Activated T-helper 1 cell treated with anti-CD3 and anti-CD28 coated beads, Interleukin-12 subunit alpha, Interleukin-12 subunit beta, Interleukin-2, Interleukin-4 antibody, amounts not matched to agents 30 ng/mL and 10 ng/mL and 1 ng/mL, durations not matched to agents 14 hours and 24 hours and 36 hours (primary cell): ENCODE data around the gene RRAGD. TPM values are rescaled to one million over a fixed set of nuclear protein-coding genes. Genes with fewer than 3 reads are reported as not detected.
"Not testable (repeated sequence)": the region's sequence is repeated elsewhere in the genome, so short reads cannot be mapped to it uniquely, and the experiment has no call there.

Experiments
- DNase-seq: peaks from one replicate; pipeline ENCODE4 v3.0.0; 2021; ENCODE audit warnings: low spot score
- H3K27ac Mint-ChIP-seq: one replicate; pipeline ENCODE4 v1.8.0; 2021; ENCODE audit warnings: mild to moderate bottlenecking, mixed read lengths
- H3K27me3 Mint-ChIP-seq: one replicate; pipeline ENCODE4 v1.8.0; 2022; ENCODE audit warnings: mild to moderate bottlenecking, moderate library complexity, mixed read lengths; ENCODE audit not compliant: insufficient read depth
- H3K36me3 Mint-ChIP-seq: one replicate; pipeline ENCODE4 v1.8.0; 2021; ENCODE audit warnings: low read depth, mixed read lengths
- H3K4me1 Mint-ChIP-seq: one replicate; pipeline ENCODE4 v1.8.0; 2021; ENCODE audit warnings: low read depth, mixed read lengths
- H3K4me3 Mint-ChIP-seq: one replicate; pipeline ENCODE4 v1.8.0; 2021; ENCODE audit warnings: mild to moderate bottlenecking, moderate library complexity, mixed read lengths
- H3K9me3 Mint-ChIP-seq: one replicate; pipeline ENCODE4 v1.8.0; 2021; ENCODE audit warnings: mixed read lengths
- intact Hi-C: fragments of 100-400 bp; cut with micrococcal nuclease; formaldehyde crosslinking; loops from one replicate; pipeline ENCODE4 v1.15.1; 2024
- total RNA-seq: library from RNA; stranded (reverse); gene quantifications from 2 replicates; pipeline ENCODE4 v1.2.3, GENCODE V29; 2022

Gene RRAGD
- total RNA-seq, 1 donor from 2014 or later, result 7.8 TPM

GRCh38 chr6:89409461-89410035 is 2.5 kb downstream of the RRAGD start:
- DNase-seq, result no peak
- Mint-ChIP-seq H3K27me3 (peaks cover 31% of the 10 kb centered on the region), H3K4me1 (peaks cover 33% of the 10 kb centered on the region), H3K4me3 (no peak overlapping the region), H3K27ac (no peak overlapping the region), H3K36me3 (peaks cover 3% of the 10 kb centered on the region), H3K9me3 (no peaks in the 10 kb centered on the region)
- intact Hi-C loops, result loop anchor here (2.0 kb wide), 2 partner anchors 59 to 427 kb away; no protein-coding TSS in a partner anchor

- no peak overlapping the region for H3K27ac Mint-ChIP-seq
Measured at GRCh38 chr6:89406141-89406540, 5.9 kb downstream of the RRAGD start.

DNA sequence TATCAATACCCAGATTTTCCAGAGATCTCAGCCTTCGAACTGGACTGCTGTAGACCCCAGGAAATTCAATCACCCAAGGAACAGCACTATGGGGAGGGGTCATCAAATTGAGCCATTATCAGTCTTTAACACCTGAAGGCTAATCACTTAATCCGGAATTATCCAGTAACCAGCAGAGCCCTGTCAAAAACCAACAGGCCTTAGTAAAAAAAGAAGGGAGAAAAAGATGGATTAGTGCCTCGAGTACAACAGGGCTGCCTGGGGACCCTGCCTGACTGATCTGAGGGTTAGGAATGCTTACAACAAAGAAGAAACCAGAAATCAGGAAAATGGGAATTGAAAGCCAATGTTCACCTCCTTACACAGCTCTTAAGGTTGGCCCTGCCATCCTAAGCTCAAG is 7.6 kb downstream of the RRAGD start:
- Mint-ChIP-seq H3K27ac (no peak overlapping the region), H3K9me3 (no peaks in the 10 kb centered on the region), H3K4me1 (peaks cover 9% of the 10 kb centered on the region), H3K36me3 (no peaks in the 10 kb centered on the region), H3K4me3 (no peak overlapping the region), H3K27me3 (peaks cover 3% of the 10 kb centered on the region)
- no peak for DNase-seq
- intact Hi-C loops, result no loop called here

More at GRCh38 chr6:89406141-89406540, 5.9 kb downstream of the RRAGD start:
- DNase-seq, result no peak
- peaks cover 15% of the 10 kb centered on the region for H3K27me3 Mint-ChIP-seq
- no peaks in the 10 kb centered on the region for H3K36me3 Mint-ChIP-seq
- no peaks in the 10 kb centered on the region for H3K9me3 Mint-ChIP-seq
- peaks cover 18% of the 10 kb centered on the region for H3K4me1 Mint-ChIP-seq
- H3K4me3 Mint-ChIP-seq, result no peak overlapping the region
- intact Hi-C loops, result no loop called here

- Mint-ChIP-seq H3K4me1 (peaks cover 9% of the 10 kb centered on the region), H3K4me3 (no peak overlapping the region), H3K36me3 (no peaks in the 10 kb centered on the region), H3K9me3 (no peaks in the 10 kb centered on the region), H3K27me3 (no peaks in the 10 kb centered on the region), H3K27ac (no peak overlapping the region)
- intact Hi-C loops, result no loop called here
- no peak for DNase-seq
Measured at GRCh38 chr6:89402776-89403175, 9.3 kb downstream of the RRAGD start.

- no peak for DNase-seq
- H3K4me1 Mint-ChIP-seq, result peaks cover under 1% of the 10 kb centered on the region
Measured at GRCh38 chr6:89400912-89401399, 11.1 kb downstream of the RRAGD start.

DNA sequence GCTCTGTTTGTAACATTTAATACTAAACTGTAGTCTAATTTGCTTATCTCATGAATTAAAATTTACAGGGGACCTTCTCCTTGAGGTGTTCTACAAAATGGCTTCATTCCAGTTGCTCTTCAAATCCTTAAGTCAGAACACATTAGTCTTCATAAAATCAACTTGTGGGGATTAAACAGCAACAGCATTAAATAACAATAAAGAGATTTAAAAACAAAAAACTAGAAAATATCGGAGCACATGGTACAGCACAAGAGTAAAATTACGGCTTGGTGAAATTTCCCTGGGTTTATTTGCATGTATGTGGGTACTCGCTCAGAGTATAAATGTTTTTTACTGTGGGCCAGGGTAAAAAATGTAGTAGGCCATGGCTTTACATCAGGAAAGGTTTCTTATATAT is 12.0 kb downstream of the RRAGD start:
- Mint-ChIP-seq H3K4me1 (no peaks in the 10 kb centered on the region), H3K4me3 (no peak overlapping the region), H3K36me3 (no peaks in the 10 kb centered on the region), H3K27me3 (no peaks in the 10 kb centered on the region), H3K9me3 (no peaks in the 10 kb centered on the region), H3K27ac (no peak overlapping the region)
- DNase-seq, result no peak
- intact Hi-C loops, result no loop called here

More at GRCh38 chr6:89400912-89401399, 11.1 kb downstream of the RRAGD start:
- Mint-ChIP-seq H3K4me3 (no peak overlapping the region), H3K27ac (no peak overlapping the region), H3K9me3 (no peaks in the 10 kb centered on the region), H3K36me3 (no peaks in the 10 kb centered on the region), H3K27me3 (no peaks in the 10 kb centered on the region)
- intact Hi-C loops, result no loop called here

- intact Hi-C loops, result no loop called here
- Mint-ChIP-seq H3K9me3 (peaks cover 1% of the 10 kb centered on the region), H3K4me3 (no peak overlapping the region), H3K27ac (no peak overlapping the region), H3K4me1 (no peaks in the 10 kb centered on the region), H3K36me3 (no peaks in the 10 kb centered on the region), H3K27me3 (peaks cover 2% of the 10 kb centered on the region)
- DNase-seq, result no peak
Measured at GRCh38 chr6:89398762-89399525, 13.1 kb downstream of the RRAGD start.

DNA sequence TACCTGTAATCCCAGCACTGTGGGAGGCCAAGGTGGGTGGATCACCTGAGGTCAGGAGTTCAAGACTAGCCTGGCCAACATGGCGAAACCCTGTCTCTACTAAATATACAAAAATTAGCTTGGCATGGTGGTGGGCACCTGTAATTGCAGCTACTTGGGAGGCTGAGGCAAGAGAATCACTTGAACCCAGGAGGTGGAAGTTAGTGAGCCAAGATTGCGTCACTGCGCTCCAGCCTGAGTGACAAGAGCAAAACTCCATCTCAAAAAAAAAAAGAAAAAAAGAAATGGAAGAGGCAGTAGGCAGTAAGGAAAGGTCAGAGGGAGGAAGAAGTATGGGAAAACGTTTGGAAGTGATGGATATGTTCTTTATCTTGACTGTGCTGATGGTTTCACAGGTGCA is 14.2 kb downstream of the RRAGD start:
- H3K27me3 Mint-ChIP-seq, intact Hi-C loops, H3K4me1 Mint-ChIP-seq, H3K27ac Mint-ChIP-seq, DNase-seq, H3K36me3 Mint-ChIP-seq, H3K4me3 Mint-ChIP-seq: not testable (repeated sequence)
- H3K9me3 Mint-ChIP-seq, result peaks cover 11% of the 10 kb centered on the region

DNA sequence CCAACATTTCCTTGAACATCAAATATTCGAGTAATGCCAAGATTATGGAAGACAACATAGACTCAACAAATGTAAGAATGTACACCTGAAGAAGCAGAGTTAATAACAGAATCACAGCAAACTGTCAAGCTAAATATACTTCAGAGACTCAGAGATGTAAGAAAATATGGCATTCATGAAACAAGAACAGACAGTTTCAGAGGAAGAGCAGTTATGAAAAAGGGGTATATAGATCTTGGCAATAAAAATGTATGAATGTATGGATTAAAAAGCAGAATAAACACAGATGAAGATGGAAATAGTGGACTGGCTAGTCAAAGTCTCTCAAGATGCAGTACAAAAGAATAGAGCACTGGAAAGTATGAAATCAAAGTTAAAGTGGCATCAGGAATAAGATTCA is 18.4 kb downstream of the RRAGD start:
- no peak for DNase-seq
- intact Hi-C loops, result no loop called here
- Mint-ChIP-seq H3K36me3 (peaks cover 3% of the 10 kb centered on the region), H3K9me3 (peaks cover 11% of the 10 kb centered on the region), H3K27me3 (peaks cover 2% of the 10 kb centered on the region), H3K27ac (no peak overlapping the region), H3K4me3 (no peak overlapping the region), H3K4me1 (peaks cover 5% of the 10 kb centered on the region)

- DNase-seq, result no peak
- H3K27ac Mint-ChIP-seq, result no peak overlapping the region
- intact Hi-C loops, result no loop called here
- peaks cover 11% of the 10 kb centered on the region for H3K9me3 Mint-ChIP-seq
- H3K4me1 Mint-ChIP-seq, result peaks cover 5% of the 10 kb centered on the region
- H3K4me3 Mint-ChIP-seq, result no peak overlapping the region
- peaks cover 3% of the 10 kb centered on the region for H3K36me3 Mint-ChIP-seq
- peaks cover 2% of the 10 kb centered on the region for H3K27me3 Mint-ChIP-seq
Measured at GRCh38 chr6:89392823-89393222, 19.2 kb downstream of the RRAGD start.

DNA sequence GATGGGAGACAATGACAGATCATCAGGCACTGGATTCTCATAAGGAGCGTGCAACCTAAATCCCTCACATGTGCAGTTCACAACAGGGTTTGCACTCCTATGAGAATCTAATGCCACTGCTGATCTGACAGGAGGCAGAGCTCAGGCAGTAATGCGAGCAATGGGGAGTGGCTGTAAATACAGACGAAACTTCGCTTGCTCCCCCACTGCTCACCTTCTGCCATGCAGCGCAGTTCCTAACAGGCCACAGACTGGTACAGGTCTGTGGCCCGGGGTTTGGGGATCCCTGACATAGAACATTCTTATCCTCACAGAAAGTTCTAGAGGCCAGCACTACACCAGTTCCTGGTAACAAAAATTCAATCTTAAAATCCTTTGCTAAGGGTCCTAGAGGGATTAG is 23.2 kb downstream of the RRAGD start:
- peaks cover 7% of the 10 kb centered on the region for H3K36me3 Mint-ChIP-seq
- DNase-seq, result no peak
- peaks cover 14% of the 10 kb centered on the region for H3K4me1 Mint-ChIP-seq
- no peaks in the 10 kb centered on the region for H3K27me3 Mint-ChIP-seq
- H3K4me3 Mint-ChIP-seq, result no peak overlapping the region
- H3K9me3 Mint-ChIP-seq, result peaks cover 9% of the 10 kb centered on the region
- intact Hi-C loops, result no loop called here
- H3K27ac Mint-ChIP-seq, result no peak overlapping the region

DNA sequence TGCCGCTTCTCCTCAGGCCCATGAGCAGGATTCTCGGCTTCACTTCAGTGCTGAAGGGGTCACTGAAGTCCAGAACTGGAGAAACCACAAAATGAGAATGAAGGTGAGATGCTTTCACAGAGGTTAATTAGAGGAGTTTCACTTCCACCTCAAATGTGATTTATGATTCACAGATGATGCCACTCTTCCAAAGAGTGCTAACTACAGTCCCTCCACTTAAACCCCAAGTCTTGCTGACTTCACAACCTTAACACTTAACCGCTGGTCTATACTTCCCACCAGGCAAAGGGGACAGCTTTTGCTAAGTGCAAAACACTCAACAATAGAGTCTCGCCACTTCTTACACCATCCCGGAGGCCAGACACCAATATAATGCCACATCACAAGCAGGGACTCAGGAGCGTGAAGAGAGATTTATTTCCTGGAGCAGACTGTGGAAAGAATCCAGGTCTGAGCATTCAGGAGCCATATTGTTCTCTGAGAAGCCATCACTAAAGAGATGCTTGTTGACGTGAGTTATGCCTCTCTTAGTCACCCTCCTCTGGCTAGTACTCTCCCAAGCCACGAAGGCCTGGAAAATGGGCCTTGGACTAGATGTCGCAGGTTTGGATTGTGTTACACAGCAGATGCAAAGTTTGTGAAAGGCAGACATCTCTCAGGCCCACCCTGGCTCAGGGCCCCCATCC is 24.4 kb downstream of the RRAGD start:
- Mint-ChIP-seq H3K27me3 (no peaks in the 10 kb centered on the region), H3K4me1 (peaks cover 8% of the 10 kb centered on the region), H3K9me3 (no peaks in the 10 kb centered on the region), H3K4me3 (no peak overlapping the region), H3K36me3 (peaks cover 7% of the 10 kb centered on the region), H3K27ac (no peak overlapping the region)
- no peak for DNase-seq
- intact Hi-C loops, result no loop called here

DNA sequence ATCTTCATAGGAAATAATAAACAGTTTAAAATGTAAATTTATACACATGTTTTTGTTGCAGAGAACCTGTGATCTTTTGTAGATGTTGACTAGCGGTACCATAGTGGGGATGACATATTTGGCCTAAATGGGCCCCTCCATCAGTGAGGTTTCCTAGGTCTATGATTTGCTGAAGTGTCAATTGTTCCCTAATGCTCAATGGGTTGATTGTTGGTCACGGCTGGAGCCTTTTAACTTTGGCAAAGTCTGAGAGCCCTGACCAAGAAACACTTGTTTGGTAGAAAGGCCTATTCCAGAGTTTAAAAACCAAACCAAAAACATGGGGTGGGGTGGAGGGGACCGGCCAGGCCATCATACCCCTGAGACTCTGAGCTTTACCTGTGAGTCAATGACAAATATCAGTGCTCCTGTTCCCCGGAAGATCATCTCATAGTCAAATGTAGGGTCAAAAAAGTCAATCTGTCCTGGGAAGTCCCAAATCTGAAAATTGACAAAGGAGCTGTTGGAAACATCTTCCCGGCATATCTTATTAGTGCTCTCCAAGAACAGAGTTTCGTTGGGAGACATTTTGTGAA is 25.1 kb downstream of the RRAGD start:
- H3K4me1 Mint-ChIP-seq, result peaks cover 8% of the 10 kb centered on the region
- H3K27ac Mint-ChIP-seq, result no peak overlapping the region
- peaks cover 7% of the 10 kb centered on the region for H3K36me3 Mint-ChIP-seq
- no peak for DNase-seq
- intact Hi-C loops, result no loop called here
- H3K27me3 Mint-ChIP-seq, result no peaks in the 10 kb centered on the region
- H3K9me3 Mint-ChIP-seq, result no peaks in the 10 kb centered on the region
- no peak overlapping the region for H3K4me3 Mint-ChIP-seq
